Keratinocyte (primary cell): ENCODE measurements around the gene TTBK1.
A peak's percentile ranks its signal among the peaks of the same experiment; 100 is the strongest.

Experiments used
- CTCF ChIP-seq, 3 experiments: IDR thresholded peaks in 1 of 3; conservative IDR thresholded peaks in 1 of 3; optimal IDR thresholded peaks in 1 of 3; 2 replicates in 2 of 3; 3 replicates in 1 of 3; pipeline versions ENCODE3 to v1.5.1; 2011; ENCODE audit warnings: low read length in 3 of 3, mild to moderate bottlenecking in 3 of 3, moderate library complexity in 2 of 3, control low read depth in 1 of 3, inconsistent platforms in 1 of 3; ENCODE audit not compliant: insufficient read depth in 2 of 3; ENCODE audit errors: extremely low read depth in 1 of 3
- EZH2 ChIP-seq: IDR thresholded peaks from one replicate; pipeline ENCODE4 v1.6.1; 2012; ENCODE audit warnings: inconsistent platforms, mild to moderate bottlenecking, low read length, moderate library complexity

DNA sequence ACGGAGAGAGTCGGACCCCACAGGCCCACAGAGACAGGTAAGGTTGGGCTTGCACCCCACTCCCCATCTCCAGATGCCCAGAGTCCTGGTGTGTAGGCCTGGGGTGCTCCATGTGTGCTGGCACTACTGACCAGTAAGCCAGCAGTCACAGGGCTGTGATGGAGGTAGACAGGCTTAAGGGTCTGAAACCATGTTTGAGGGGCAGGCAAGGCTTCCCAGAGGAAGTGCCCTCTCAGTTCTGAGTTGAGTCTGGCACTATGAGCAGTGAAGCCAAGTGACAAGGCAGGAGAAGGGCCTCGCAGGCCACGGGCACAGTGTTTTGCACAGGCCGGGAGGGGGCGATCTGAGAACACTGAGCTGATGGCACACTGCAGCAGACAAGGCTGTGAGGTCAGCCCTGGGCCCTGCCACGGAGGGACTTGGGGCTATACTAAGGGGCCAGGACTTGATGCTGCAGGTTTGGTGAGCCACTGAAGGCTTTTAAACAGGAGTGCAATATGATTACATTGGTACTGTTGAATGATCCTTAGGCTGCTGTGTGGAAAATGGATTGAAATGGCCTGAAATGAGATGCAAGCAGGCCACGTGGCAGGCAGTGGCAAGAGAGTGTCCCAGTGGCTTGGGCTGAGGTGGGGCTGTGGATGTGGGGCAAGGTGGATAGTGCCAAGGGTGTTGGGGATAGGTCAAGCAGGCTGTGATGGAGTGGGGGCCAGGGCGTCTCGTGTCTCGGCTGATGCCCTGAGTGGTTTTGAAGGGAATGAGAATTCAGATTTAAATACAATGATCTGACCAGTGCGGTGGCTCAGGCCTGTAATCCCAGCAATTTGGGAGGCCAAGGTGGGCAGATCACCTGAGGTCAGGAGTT is 20.3 kb downstream of the TTBK1 start:
- TF ChIP-seq CTCF (optimal IDR thresholded peaks at IDR 0.05 in 1 of 3, IDR thresholded peaks at IDR 0.05 in 1 of 3, conservative IDR thresholded peaks at IDR 0.05 in 1 of 3; ENCODE audit: extremely low read depth in 1 of 3, insufficient read depth in 2 of 3, low read length in 3 of 3) (peak; percentile 93 to 100 (median 95)), EZH2 (no peak)
